CD4-positive, alpha-beta T cell treated with Interleukin-4 for 4 hours (primary cell): ENCODE measurements around the gene ACAA2.

ENCODE experiments used
- DNase-seq: peaks from one replicate; pipeline ENCODE4 v3.0.0-alpha.2; 2020

ACAA2 gene, protein sequence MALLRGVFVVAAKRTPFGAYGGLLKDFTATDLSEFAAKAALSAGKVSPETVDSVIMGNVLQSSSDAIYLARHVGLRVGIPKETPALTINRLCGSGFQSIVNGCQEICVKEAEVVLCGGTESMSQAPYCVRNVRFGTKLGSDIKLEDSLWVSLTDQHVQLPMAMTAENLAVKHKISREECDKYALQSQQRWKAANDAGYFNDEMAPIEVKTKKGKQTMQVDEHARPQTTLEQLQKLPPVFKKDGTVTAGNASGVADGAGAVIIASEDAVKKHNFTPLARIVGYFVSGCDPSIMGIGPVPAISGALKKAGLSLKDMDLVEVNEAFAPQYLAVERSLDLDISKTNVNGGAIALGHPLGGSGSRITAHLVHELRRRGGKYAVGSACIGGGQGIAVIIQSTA

GRCh38 chr18:49813319-49814146 lies at the start of gene ACAA2:
Gene ACAA2, minus strand, starts transcription at chr18:49813533. Its CDS starts 49 bp downstream, at chr18:49813484.
- peak; percentile 80 for DNase-seq

- DNase-seq = no peak
These were observed 49.5 kb upstream of the ACAA2 start for GRCh38 chr18:49862656-49863385.

- DNase-seq = peak; percentile 23
These were observed 48.3 kb upstream of the ACAA2 start for GRCh38 chr18:49861659-49862058.

DNA sequence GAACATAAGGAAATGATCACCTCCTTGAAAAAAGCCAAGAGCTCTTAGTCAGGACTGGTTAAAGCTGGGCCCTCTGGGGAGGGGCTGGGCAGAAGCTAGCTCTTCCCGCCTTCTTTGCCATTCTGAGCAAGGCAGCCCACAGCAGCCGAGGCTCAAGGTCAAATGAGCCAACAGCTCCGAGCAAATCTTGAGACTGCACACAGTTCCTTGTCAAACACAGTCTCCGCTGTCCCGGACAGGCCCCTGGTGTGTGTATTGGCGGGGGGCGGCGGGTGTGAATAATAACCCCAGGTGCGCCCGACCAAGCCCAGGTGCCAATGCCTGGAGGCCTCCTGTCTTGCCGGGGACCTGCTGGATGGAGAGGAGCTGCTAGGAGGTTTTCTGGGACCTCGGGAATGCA lies 46.4 kb upstream of the ACAA2 start:
- DNase-seq = no peak

GRCh38 chr18:49859021-49859359 lies 45.7 kb upstream of the ACAA2 start:
- no peak for DNase-seq

- peak; percentile 57 for DNase-seq
These were observed 45.1 kb upstream of the ACAA2 start for GRCh38 chr18:49858309-49859020.

- no peak for DNase-seq
These were observed 44.4 kb upstream of the ACAA2 start for GRCh38 chr18:49857708-49858107.

- no peak for DNase-seq
These were observed 43.2 kb upstream of the ACAA2 start for GRCh38 chr18:49856496-49856895.

DNA sequence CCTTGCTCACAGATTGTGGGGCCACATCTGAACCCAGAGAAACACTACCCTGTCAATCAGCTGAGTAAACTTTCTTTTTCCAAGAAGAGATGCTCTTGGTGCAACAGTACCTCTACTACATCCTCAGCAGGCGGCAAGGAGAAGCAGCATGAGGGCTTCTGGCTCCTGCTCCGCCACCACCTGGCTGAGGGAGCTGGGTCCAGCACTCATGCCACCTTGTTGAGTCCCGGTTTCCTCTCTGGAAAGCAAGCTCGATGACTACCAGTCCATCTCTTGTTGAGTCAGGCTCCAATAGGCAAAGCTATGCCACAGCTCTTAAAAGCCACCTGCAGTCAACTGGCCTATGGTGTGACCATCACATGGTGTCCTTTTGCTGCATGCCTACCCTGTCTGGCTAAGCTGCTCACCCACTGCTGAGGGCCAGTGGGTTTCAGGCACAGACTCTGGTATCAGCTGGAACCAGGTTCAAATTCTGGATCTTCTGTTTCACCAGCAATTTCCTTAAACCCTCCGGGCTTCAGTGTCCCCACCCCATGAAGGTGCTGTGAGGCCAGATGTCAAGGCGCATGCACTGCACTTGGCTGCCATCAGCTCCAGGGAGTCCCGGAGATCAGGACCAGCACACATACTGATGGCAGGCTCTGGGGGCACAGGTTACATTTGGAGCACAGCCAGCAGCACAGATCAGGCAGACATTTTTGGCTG lies 42.5 kb upstream of the ACAA2 start:
- DNase-seq = no peak

DNA sequence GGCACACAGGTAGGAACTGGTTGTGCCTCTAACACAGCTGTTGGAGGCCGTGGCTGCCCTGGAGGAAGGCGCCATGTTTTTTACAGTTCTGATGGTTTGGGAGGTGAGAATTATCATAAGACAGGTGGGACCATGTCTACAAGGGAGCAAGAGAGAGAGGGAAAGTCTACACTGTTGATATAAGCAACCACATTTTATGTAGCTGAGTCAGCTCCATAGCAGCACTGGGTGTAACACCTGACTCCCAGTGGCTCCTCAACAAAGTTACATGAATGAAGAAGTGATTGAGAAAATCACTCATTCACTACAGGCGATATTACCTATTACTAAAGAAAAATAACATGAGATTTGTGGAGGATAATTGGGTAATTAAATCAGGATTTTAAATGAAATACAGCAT lies 41.3 kb upstream of the ACAA2 start:
- DNase-seq = no peak

DNA sequence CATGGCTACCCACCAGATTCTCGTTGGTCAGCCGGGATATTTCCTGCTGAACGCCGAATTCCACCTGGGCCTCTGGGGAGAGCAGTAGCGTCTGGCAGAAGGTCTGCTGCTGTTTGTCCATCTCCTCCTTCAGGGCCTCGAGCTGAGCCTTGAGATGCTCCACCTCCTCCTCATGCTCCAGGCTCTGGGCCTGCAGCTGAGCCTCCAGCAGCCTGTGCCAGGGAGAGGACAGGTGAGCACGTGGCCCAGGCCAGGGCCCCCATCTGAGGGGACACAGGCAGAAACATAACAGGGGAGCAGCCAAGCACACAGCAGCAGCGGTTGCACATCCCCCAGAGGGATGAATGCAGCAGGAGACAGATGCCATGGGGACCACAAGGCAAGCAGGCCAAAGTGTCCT lies 40.1 kb upstream of the ACAA2 start:
- DNase-seq = no peak

- DNase-seq = no peak
These were observed 39.7 kb upstream of the ACAA2 start for GRCh38 chr18:49853011-49853410.

DNA sequence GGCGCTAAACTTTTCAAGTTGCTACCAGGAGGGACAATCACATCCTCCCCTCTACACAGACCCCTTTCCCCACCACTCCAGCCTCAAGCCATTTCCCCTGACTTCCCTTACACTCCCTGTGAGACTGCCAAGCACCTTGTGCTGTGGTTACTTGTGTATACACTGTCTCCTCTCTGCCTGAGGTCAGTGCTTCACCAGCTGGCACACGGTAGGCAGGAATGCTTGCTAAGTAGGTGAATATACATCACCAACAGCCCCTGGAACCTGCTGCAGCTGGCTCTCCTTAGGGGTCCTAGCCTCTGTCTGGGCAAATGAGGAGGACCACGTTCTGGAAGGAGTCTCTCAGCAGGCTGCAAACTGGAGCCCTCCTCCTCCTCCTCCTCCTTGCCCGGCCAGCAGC lies 38.3 kb upstream of the ACAA2 start:
- no peak for DNase-seq

DNA sequence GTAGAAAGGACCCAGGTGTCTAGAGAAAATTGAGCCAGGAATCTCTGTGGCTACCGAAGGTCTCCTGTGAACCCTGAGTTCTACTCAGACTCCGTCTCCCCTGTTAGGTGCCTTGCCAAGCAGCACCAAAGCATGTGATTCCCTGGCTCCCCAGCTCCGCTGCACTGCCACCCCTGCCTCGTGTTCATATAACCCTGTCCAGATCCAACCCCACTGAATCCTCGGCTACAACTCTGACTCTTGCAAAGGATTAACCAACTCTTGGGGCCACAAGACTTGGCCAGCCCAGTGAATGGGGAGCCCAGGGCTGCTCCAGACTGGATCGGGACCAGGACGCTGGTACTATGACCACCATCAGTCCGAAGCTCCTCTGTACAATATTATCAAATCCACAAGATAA lies 37.3 kb upstream of the ACAA2 start:
- DNase-seq = no peak

DNA sequence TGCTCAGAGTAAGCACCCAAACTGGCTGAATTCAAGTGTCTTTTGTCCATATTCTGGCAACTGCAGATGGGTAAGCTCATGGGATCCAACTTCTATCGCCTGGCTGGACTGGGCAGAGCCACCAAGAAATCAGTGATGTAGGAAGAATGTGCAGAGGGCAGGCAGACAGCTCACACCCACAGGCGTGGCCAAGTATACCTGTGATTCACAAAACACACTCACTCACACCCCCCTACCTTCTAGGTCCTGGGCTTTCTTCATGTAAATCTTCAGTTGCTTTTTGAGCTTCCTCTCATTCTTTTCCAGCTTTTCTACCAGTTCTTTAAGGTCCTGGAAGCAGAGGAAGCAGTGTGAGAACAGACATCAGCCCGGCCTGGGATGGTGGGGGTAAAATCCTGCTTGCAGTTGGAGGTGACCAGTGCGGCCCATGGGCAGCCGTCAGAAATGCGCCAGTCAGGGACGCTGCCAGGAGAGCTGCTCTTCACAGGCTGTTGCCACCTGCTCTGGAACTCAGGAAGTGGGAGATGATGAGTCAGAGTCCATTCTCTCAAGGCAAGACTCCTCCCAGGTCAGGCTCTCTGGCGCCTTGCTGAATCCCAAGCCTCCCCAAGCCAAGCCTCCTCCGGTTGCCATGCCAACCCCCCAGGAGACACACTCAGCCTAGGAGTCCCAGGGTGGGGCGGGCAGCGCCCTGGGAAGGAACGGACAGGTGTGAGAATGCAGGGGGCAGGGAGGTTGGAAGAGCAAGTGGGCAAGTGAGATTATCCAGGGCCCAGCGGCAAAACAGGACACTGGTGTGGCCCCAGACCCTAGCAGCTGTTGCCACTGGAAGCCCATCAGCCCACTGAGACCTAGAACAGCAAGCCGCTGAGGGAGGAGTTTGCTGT lies 36.2 kb upstream of the ACAA2 start:
- no peak for DNase-seq

- no peak for DNase-seq
These were observed 34.8 kb upstream of the ACAA2 start for GRCh38 chr18:49848115-49848514.

DNA sequence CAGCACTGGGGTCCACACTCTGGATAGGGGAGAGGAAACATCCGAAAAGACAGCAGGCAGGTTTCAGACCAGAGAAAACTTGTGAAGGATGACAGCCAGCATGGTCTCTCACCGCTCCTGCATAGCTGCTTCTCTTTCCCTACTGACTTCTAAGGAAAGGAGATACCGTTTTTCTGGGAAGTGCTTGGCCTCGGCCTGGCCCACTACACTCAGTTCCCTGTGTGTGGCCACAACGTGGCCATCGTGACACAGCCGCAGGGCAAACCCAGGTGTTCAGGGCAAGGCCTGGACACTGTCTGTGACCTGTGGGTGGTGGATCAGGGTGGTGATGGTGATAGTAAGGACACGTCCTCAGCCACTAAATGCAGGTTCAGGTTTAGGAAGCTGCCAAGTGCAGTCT lies 34.2 kb upstream of the ACAA2 start:
- DNase-seq = no peak

GRCh38 chr18:49846718-49847470 lies 33.6 kb upstream of the ACAA2 start:
- DNase-seq = no peak

DNA sequence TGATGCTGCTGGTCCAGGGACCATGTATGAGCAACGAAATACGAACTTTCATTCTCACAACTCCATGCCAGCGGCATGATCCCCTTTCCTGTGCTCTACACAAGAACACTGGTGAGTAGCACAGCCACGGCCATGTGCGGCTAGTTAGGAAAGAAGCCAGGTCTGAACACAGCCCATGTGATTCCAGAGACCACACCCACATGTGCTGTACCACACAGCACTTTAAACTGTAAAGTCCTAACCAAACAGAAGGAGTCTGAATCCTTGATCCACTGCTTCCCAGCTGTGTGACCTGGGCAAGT lies 33.0 kb upstream of the ACAA2 start:
- DNase-seq = no peak

DNA sequence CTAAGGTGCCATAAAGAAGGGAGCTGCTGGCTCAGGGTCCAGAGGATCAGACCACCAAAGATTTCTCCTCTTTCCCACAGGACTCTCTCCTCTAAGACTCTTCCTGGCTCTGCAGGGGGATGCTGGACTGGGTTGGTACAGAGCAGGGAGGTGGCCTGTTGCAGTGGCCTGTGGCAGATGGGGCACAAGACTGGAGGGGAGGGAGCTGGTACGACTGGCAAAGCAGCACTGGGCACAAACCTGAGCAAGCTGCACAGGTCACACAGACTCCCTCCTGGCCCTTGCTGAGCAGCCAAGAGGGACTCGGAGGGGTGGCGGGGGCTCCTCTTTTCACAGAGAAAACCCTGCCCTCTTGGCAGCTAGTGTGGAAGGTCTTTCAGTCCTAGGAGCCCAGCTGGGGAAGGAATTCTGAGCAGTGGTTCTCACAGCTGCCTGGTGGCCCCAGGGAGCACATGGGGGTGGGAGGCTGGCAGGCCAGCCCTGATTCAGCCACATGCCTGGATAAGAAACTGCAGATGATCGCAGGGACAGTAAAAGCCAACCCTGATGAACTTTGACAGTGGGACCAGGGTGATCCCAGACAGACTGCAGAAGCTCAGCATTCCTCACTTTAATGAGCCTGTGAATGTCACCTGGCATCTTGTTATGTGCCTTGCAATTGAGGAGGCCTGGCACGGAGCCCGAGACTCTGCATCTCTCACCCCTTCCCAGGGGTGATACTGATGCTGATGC lies 32.5 kb upstream of the ACAA2 start:
- no peak for DNase-seq
